GM13976 (cell line): ENCODE results near the gene LMF1.
"Not testable (repeated sequence)": the region's sequence is repeated elsewhere in the genome, so short reads cannot be mapped to it uniquely, and the experiment has no call there.

Experiments
- DNase-seq: peaks from one replicate; pipeline ENCODE4 v3.0.0; 2012; ENCODE audit warnings: low spot score
- in situ Hi-C: fragments of 300-500 bp; cut with MboI; formaldehyde crosslinking; loops from one replicate; pipeline ENCODE4 v1.12.0; 2022; ENCODE audit warnings: low sequenced_read_pairs, mixed read lengths, inconsistent platforms; ENCODE audit not compliant: unreplicated experiment
- TF ChIP-seq, protein P1 (sequence below): IDR thresholded peaks from 2 replicates; pipeline ENCODE4 v1.5.1; 2012; ENCODE audit warnings: borderline replicate concordance, mild to moderate bottlenecking; ENCODE audit not compliant: insufficient read depth; ENCODE audit errors: extremely low read depth, missing control alignments, control extremely low read depth

LMF1 gene

DNA sequence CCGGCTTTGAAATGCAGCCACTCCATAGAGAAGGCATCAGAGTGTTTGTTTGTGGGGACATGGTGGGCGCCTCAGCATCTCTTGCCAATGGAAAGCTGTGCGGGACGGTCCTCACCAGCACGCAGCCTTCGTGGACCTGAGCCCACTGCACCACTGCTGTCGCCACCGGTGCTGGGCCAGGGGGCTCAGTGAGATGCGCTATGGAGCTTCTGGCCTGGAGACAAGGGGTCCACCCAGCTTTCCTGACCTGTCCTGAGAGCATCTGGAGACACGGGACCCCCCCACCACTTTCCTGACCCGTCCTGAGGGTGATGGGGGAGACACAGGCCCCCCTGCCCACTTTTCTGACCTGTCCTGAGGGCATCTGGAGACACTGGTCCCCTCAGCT lies 79.4 kb downstream of the LMF1 start:
- TF ChIP-seq, protein P1, sequence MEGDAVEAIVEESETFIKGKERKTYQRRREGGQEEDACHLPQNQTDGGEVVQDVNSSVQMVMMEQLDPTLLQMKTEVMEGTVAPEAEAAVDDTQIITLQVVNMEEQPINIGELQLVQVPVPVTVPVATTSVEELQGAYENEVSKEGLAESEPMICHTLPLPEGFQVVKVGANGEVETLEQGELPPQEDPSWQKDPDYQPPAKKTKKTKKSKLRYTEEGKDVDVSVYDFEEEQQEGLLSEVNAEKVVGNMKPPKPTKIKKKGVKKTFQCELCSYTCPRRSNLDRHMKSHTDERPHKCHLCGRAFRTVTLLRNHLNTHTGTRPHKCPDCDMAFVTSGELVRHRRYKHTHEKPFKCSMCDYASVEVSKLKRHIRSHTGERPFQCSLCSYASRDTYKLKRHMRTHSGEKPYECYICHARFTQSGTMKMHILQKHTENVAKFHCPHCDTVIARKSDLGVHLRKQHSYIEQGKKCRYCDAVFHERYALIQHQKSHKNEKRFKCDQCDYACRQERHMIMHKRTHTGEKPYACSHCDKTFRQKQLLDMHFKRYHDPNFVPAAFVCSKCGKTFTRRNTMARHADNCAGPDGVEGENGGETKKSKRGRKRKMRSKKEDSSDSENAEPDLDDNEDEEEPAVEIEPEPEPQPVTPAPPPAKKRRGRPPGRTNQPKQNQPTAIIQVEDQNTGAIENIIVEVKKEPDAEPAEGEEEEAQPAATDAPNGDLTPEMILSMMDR: no peak
- DNase-seq: no peak
- in situ Hi-C loops: no loop called here

DNA sequence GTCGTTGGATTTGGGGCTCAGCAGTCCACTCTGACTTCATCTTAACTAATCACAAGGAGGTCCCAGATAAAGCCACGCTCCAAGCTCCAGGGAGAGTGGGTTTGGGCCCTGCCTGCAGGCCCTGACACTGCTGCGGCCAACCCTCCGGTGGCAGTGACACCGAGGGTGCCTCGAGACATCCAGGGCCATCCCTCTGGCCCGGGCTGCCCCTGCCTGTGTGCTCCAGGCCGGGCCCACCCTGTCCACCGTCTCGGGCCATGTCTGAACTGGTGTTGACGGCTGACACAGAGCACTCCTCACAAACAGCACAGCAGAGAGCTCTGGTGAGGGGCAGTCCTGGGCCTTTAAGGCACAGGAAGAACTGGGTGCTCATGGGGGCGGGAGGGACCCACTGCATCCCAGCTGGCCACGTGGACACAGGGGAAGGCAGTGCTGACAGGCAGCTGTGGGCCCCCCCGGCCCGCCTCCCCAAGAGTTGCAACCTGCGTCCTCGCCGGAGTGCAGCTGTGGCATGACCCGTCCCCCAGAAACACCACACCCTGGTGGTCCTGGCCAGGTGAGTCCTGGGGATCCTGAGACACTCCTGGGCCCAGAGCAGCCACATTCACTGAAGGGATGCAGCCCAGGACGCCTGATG lies 80.0 kb downstream of the LMF1 start:
- in situ Hi-C loops: no loop called here
- TF ChIP-seq, protein P1: no peak
- DNase-seq: no peak

DNA sequence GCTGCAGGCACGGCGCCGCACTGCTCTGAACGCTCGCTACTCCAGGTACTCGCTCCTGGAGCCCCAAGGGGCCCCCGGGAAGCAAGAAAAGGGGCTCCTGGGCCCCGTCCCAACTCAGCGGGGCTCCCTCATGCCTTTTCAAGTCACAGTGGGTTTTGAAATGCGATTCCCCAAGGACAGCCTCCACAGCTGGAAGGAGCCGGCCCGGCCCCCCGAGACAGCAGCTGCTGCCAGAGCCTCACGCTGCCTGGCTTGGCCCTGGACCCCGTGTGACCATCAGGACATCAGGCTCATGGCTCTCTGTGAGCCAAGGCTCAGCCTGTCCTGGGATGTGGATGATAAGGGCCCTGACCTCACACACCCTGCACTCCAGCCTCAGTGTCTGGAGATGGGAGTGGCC lies 80.6 kb downstream of the LMF1 start:
- DNase-seq: no peak
- in situ Hi-C loops: no loop called here
- TF ChIP-seq, protein P1: no peak

DNA sequence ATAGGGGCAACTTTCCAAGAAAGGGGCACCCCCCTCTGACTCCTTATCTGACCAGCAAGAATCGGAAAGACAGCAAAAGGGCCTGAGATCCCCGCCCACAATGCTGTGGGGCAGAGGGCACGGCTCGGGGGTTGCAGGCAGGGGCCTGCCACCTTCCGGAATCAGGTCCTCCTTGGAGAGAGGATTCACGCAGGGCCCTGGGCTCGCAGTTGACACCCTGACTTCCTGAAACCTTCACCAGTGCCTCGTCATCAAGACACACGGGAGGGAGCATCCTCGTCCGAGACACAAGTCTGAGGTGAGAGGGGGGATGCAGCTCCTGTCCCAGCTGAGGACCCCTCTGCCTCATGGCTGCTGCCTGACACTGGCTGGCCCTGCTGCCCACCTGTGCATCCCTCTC lies 81.2 kb downstream of the LMF1 start:
- in situ Hi-C loops: no loop called here
- TF ChIP-seq, protein P1: no peak
- no peak for DNase-seq

DNA sequence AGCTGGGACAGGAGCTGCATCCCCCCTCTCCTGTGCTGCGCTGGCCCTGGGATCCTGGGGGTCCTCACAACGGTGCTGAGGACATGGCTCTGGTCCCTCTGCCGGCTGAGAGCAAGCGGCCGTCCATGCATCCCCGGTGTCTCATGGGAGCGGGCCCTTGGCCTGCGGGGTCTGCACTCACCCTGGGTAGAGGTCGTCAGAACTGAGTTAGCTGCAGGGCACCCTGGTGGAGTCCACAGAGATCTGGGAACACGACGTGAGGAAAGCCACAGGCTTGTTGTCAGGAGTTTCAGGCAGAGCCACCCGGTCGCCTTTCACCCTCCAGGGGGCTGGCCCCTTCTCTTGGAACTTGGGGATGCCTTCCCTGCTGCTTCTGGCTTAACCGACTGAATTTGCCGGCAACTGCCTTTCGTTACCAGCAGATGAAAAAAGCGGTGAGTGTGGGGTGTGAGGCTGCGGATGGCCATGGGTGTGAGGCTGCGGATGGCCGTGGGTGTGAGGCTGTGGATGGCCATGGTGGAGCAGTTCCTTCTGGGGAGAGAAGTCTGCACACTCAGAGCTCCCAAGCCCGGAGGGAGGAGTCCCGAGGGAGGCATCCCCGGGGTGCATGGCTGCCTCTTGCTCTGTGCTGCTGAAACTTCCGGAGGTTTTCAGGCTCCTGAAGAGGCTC lies 81.7 kb downstream of the LMF1 start:
- no peak for DNase-seq
- in situ Hi-C loops: no loop called here
- TF ChIP-seq, protein P1: no peak

DNA sequence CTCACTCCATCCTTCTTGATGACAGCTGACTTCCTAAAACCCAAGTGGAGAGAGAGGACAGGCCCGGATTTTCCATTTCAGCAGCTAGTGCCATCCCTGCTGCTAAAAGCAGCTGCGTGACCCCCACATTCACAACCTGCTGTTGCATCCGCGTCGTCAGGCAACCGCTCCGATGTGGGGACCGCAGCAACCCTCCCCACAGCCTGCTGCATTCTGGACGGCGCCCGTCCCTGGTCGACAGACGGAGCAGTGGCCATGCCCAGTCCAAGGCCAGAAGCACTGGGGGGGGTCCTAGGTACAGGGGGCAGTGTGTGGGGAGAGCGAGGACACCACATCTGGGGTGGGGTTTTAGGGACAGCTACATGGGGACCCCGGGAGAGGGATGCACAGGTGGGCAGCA lies 82.3 kb downstream of the LMF1 start:
- DNase-seq, in situ Hi-C loops: not testable (repeated sequence)

DNA sequence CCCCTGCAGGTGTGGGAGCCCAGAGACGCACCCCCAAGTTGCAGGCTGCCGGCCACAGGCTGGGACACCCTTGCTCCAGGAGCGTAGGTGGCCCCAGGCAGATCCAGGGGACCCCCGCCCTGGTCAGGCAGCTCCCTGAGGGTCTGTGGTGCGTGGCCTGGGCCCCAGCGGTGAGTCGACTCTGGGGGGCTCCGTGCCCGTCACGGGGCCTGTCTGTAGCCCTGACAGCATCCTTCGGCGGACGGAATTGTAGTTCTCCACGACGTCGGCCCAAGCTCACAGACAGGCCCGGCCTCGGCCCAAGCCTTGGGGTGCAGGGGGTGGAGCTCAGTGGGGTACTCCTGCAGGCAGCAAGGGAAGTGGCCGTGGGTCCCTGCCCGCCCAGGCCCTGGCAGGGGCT lies 82.9 kb downstream of the LMF1 start:
- DNase-seq: no peak
- TF ChIP-seq, protein P1: no peak
- in situ Hi-C loops: no loop called here
